A673 (cell line): ENCODE results near the gene RBBP9. TPM values are rescaled to one million over a fixed set of nuclear protein-coding genes. Genes with fewer than 3 reads are reported as not detected.

Experiments
- BruUV-seq: library from RNA; stranded (reverse); fragments of 400-500 nt; replicated peaks from 2 replicates; lab custom pipeline; 2021; lab: Mats Ljungman, UMichigan
- CTCF ChIA-PET: fragments of 300-600 bp; sonication (Branson Sonifier 250); formaldehyde crosslinking; loops from one replicate; lab custom pipeline; 2022; ENCODE audit warnings: antibody characterized with exemption; lab: Charles Lee
- POLR2A ChIA-PET: fragments of 300-600 bp; sonication (Branson Sonifier 250); formaldehyde crosslinking; loops from one replicate; lab custom pipeline; 2022; ENCODE audit warnings: antibody characterized with exemption; ENCODE audit not compliant: low non-redundant PET; lab: Charles Lee
- DNase-seq: peaks from one replicate; pipeline ENCODE4 v3.0.0-alpha.2; 2015; ENCODE audit warnings: low spot score
- H3K27ac ChIP-seq: fragments of 200-600 bp; sonication (generic); 2 replicates; pipeline ENCODE4 v1.5.1; 2016; ENCODE audit warnings: mixed run types, low read depth, mild to moderate bottlenecking, mixed read lengths, antibody characterized with exemption, low read length; ENCODE audit not compliant: poor library complexity, severe bottlenecking
- H3K27me3 ChIP-seq: fragments of 200-600 bp; sonication (generic); replicated peaks from 2 replicates; pipeline ENCODE4 v1.6.1; 2017; ENCODE audit warnings: mixed run types, low read depth, mild to moderate bottlenecking, mixed read lengths, antibody characterized with exemption, low read length; ENCODE audit not compliant: insufficient read depth, poor library complexity
- H3K36me3 ChIP-seq: fragments of 200-600 bp; sonication (generic); 2 replicates; pipeline ENCODE4 v1.6.1; 2016; ENCODE audit warnings: mixed run types, mild to moderate bottlenecking, mixed read lengths, antibody characterized with exemption, low read length; ENCODE audit not compliant: insufficient read depth, poor library complexity, severe bottlenecking
- H3K4me1 ChIP-seq: fragments of 200-600 bp; sonication (generic); 2 replicates; pipeline ENCODE4 v1.6.1; 2017; ENCODE audit warnings: mixed run types, mild to moderate bottlenecking, mixed read lengths, antibody characterized with exemption, low read length; ENCODE audit not compliant: insufficient read depth, poor library complexity, severe bottlenecking
- H3K4me3 ChIP-seq: fragments of 200-600 bp; sonication (generic); 2 replicates; pipeline ENCODE4 v1.5.1; 2016; ENCODE audit warnings: low read depth, mixed run types, mild to moderate bottlenecking, mixed read lengths, low read length; ENCODE audit not compliant: poor library complexity, severe bottlenecking
- H3K9me3 ChIP-seq: fragments of 200-600 bp; sonication (generic); 2 replicates; pipeline ENCODE4 v1.6.1; 2016; ENCODE audit warnings: mixed run types, low read depth, mild to moderate bottlenecking, mixed read lengths, antibody characterized with exemption, low read length; ENCODE audit not compliant: poor library complexity, severe bottlenecking
- CTCF ChIP-seq: fragments of 300-800, 200-600 bp; sonication (generic); conservative IDR thresholded peaks from 2 replicates; pipeline ENCODE4 v1.5.1; 2017; ENCODE audit warnings: low read depth, mild to moderate bottlenecking, antibody characterized with exemption, low read length, moderate library complexity, mixed read lengths
- EZH2 ChIP-seq: fragments of 200-600 bp; sonication (generic); IDR thresholded peaks from 2 replicates; pipeline ENCODE4 v1.6.1; 2017; ENCODE audit warnings: borderline replicate concordance, low read depth, mild to moderate bottlenecking, mixed read lengths, antibody characterized with exemption, low read length; ENCODE audit not compliant: poor library complexity, severe bottlenecking
- intact Hi-C: fragments of 100-400 bp; cut with micrococcal nuclease; formaldehyde crosslinking; loops from one replicate; pipeline ENCODE4 v1.10.0; 2022; ENCODE audit not compliant: unreplicated experiment
- total RNA-seq: library from RNA; stranded (reverse); gene quantifications from 2 replicates; pipeline ENCODE4 v1.2.3, GENCODE V29; 2021

RBBP9 gene
- total RNA-seq, 1 experiment from 2014 or later, result 20.1 TPM

DNA sequence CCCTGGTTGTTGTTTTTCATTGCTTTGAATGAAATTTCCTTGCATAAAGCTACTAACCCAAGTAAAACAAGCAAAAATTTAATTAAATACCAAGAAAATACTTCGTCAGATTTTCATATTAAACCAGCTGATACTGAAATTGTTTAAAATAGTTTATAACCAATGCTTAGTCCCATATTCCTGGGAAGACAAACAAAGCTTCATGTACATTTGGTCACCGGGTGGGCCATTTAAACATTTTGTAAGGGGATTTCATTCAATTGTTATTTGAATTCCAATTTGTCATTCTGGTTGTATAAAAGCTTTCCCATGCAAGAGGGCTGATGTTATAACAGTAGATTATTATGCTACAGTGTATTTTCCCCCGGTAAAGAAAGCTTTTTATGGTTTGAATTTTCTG lies 578 bp upstream of the RBBP9 start:
- CTCF ChIA-PET, result interaction anchor here (1.1 kb wide), 1 partner anchor 10 kb away, joined by 5 read pairs; the partner anchor contains the start of gene SEC23B
- Histone ChIP-seq H3K9me3 (no peaks in the 10 kb centered on the region), H3K4me3 (peak overlapping the region; percentile 81), H3K4me1 (no peaks in the 10 kb centered on the region), H3K27ac (no peak overlapping the region), H3K36me3 (no peaks in the 10 kb centered on the region), H3K27me3 (no peaks in the 10 kb centered on the region)
- BruUV-seq, result no TSS peak
- no peak for DNase-seq
- TF ChIP-seq EZH2 (no peak), CTCF (no peak)
- POLR2A ChIA-PET, result no interaction called here
- intact Hi-C loops, result no loop called here

DNA sequence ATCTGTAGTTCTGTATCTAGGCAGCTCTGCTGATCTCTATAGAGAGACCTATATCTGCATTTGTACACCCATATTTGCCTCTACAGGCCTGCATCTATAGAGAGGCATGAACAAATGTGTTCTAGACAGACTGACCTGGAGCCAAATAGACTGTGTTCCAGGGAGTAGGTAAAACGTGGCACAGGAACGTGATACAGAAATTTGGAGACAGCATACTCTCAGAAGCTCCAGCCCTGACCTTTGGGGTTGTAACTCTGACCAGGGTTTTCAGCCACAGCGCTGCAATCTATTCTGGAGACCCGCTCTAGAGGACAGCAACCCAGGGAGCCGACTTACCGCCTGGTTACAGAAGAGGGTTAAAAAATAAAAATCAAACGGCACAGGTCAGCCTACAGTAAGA lies 983 bp downstream of the RBBP9 start:
- H3K4me3 ChIP-seq, result peak overlapping the region; percentile 81
- H3K36me3 ChIP-seq, result no peaks in the 10 kb centered on the region
- intact Hi-C loops, result no loop called here
- no peak for DNase-seq
- H3K4me1 ChIP-seq, result no peaks in the 10 kb centered on the region
- H3K27ac ChIP-seq, result no peak overlapping the region
- no peaks in the 10 kb centered on the region for H3K9me3 ChIP-seq
- H3K27me3 ChIP-seq, result no peaks in the 10 kb centered on the region
- TF ChIP-seq EZH2, result no peak
- TF ChIP-seq CTCF, result no peak
- CTCF ChIA-PET, result no interaction called here
- no TSS peak for BruUV-seq
- POLR2A ChIA-PET, result no interaction called here

DNA sequence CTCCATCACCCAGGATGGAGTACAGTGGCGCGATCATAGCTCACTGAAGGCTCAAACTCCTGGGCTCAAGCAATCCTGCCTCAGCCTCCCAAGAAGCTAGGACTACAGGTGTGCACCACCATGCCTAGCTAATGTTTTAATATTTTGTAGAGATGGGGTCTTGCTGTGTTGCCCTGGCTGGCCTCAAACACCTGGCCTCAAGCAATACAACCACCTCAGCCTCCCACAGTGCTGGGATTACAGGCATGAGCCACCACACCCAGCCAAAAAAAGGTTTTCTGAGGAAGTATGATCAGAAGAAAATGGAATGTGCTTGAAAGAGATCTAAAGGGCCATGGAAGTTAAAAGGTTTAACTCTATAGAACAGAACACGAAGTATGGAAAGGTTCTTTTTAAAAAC lies 8.7 kb downstream of the RBBP9 start:
- BruUV-seq, result no TSS peak
- DNase-seq, result no peak
- Histone ChIP-seq H3K9me3 (no peaks in the 10 kb centered on the region), H3K27me3 (no peaks in the 10 kb centered on the region), H3K4me1 (no peaks in the 10 kb centered on the region), H3K4me3 (no peak overlapping the region), H3K36me3 (peaks cover 37% of the 10 kb centered on the region), H3K27ac (no peak overlapping the region)
- no peak for TF ChIP-seq CTCF
- TF ChIP-seq EZH2, result no peak
- ChIA-PET POLR2A (interaction anchor here (0.6 kb wide), 1 partner anchor 1219 kb away, joined by 4 read pairs; no protein-coding TSS in a partner anchor), CTCF (no interaction called here)
- intact Hi-C loops, result no loop called here
